ENCODE measurements around the gene ACVR2B.

ACVR2B gene

DNA sequence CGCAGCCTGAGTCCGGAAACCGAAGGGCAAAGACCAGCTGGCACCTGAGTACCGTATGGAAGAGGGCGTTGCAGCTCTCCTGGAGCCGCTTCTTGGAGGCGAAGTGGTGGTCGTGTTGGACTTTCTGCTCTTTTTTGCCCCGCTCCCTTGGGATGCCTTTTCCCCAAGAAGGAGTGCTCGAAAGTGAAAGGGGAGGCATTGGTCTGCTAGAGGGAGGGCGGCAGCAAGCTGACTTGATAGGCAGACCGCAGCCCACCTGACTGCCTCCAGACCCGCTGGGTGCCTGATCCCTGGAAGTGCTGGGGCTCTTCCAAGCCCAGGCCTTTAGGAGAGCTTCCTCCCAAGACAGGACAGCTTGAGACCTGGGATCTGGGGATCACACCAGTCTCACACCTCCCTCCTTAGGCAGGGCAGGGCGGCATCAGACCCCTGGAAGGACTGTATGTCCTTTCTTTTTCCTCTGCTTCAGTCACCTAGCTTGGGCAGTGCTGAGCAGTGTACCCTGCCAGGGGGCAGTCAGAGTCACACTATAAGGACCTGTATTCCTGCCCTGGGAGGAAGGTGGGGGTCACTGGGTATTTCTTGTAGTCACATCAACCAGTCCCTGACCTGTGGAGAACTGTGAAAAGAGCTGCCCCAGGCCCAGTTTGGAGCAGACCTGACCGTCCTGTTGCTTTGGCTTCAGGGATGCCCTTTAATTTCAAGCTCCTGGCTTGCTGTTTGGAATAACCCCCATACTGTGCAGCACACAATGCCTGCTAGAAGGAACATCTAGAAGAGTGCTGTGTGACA, 2.1 kb downstream of the ACVR2B start:
- TF ChIP-seq, protein P1, sequence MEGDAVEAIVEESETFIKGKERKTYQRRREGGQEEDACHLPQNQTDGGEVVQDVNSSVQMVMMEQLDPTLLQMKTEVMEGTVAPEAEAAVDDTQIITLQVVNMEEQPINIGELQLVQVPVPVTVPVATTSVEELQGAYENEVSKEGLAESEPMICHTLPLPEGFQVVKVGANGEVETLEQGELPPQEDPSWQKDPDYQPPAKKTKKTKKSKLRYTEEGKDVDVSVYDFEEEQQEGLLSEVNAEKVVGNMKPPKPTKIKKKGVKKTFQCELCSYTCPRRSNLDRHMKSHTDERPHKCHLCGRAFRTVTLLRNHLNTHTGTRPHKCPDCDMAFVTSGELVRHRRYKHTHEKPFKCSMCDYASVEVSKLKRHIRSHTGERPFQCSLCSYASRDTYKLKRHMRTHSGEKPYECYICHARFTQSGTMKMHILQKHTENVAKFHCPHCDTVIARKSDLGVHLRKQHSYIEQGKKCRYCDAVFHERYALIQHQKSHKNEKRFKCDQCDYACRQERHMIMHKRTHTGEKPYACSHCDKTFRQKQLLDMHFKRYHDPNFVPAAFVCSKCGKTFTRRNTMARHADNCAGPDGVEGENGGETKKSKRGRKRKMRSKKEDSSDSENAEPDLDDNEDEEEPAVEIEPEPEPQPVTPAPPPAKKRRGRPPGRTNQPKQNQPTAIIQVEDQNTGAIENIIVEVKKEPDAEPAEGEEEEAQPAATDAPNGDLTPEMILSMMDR (IDR thresholded peaks at IDR 0.05; ENCODE audit: borderline replicate concordance, insufficient read depth, low read depth, low read length), result no peak
- H3K4me3 ChIP-seq (ENCODE audit: low read depth, low read length), result peak overlapping the region; percentile 80

DNA sequence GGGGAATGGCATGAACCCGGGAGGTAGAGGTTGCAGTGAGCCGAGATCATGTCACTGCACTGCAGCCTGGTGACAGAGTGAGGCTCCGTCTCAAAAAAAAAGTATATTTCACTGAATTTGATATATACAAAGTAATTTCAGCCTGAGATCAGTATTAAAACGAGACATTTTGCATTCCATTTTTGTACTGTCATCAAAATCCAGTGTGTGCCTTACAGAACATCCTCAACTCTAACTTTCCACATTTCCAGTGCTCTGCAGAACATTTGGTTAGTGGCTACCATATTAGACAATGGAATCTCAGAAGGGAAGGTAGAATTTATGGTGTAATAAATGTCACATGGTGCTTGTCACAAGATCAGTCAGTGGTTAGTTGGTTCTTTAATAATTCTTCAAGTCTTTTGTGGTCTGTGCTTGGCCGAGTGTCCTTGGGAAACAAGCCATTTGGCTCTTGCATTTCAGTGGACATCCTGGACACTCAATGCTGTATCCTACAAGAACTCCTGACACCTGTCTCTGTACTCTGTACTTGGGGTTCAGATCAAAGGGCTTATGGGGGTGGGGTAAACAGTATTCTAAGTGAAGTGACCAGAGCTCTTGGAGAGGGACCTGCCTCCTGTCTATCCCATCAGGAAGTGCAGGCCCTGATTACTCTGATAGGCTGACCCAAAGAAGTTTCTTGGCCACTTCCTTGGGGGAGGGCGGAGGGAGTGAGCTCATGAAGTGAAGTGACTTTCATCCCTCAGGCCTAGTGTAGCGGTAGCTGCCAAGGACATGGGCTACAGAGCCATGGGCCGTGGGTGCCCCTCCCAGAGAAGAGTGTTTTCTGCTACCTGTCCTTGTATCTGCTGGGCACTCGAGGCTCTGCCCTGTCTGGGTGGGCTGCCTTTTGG, 3.7 kb downstream of the ACVR2B start:
- no peak overlapping the region for H3K4me3 ChIP-seq (ENCODE audit: low read depth, low read length)
- TF ChIP-seq, protein P1 (IDR thresholded peaks at IDR 0.05; ENCODE audit: borderline replicate concordance, insufficient read depth, low read depth, low read length), result no peak

DNA sequence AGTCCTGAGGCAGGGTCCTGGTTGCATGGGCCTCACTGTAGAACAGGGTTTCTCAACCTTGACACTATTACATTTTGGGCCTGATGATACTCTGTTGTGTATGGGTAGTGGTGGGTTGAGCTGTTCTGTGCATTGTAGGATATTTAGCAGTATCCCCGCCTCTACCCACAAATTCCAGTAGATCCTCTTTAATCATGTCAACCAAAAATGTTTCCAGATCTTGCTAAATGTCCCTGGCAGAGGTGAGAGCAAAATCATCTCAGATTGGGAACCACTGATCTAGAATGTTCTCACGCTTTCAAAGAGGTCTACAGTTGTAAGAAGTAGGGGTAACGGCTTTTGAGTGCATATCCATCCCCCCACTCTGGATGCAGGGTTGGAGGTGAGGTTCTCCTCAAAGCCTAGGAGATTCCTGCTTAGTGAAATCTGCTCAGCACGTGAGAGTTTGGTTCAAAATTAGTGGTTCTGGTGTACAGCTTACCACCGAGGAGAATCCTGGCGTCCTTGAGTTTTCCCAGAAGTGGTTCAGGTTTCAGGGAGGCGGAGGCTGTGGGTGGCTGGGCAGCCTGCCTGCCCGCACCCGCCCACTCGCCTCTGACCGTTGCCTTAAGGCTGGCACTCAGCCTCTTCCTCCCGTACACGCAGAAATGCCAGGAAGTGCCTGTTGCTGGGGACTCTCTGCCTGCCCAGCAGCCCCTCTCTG, 5.3 kb downstream of the ACVR2B start:
- TF ChIP-seq, protein P1 (IDR thresholded peaks at IDR 0.05; ENCODE audit: borderline replicate concordance, insufficient read depth, low read depth, low read length), result no peak
- H3K4me3 ChIP-seq (ENCODE audit: low read depth, low read length), result no peak overlapping the region

DNA sequence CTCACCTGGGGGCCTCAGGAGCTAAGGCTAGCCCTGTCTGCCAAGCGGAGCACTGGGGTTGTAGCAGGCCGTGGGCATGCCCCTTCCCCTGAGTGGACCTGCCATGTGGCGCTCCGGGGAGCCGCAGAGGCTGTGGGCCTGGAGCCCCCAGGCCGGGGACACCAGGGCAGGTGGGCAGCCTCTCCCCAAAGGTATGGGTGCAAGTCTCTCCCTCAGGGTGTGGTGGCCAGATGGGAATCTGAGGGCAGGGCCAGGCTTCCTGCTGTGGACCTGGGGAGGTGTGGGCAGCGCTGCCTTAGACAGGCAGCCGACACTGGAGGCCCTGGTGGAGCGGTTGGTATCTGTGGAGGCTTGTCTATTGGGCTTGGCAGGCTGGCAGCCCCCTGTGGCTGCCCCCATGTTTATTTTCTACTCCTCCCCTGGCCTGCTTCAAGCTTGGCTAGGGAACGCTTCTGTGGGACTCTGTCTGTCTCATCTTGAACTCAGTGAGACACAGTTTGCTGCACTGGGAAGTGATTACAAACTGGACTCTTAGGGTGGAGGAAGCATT, 5.9 kb downstream of the ACVR2B start:
- no peak overlapping the region for H3K4me3 ChIP-seq (ENCODE audit: low read depth, low read length)
- TF ChIP-seq, protein P1 (IDR thresholded peaks at IDR 0.05; ENCODE audit: borderline replicate concordance, insufficient read depth, low read depth, low read length), result no peak

DNA sequence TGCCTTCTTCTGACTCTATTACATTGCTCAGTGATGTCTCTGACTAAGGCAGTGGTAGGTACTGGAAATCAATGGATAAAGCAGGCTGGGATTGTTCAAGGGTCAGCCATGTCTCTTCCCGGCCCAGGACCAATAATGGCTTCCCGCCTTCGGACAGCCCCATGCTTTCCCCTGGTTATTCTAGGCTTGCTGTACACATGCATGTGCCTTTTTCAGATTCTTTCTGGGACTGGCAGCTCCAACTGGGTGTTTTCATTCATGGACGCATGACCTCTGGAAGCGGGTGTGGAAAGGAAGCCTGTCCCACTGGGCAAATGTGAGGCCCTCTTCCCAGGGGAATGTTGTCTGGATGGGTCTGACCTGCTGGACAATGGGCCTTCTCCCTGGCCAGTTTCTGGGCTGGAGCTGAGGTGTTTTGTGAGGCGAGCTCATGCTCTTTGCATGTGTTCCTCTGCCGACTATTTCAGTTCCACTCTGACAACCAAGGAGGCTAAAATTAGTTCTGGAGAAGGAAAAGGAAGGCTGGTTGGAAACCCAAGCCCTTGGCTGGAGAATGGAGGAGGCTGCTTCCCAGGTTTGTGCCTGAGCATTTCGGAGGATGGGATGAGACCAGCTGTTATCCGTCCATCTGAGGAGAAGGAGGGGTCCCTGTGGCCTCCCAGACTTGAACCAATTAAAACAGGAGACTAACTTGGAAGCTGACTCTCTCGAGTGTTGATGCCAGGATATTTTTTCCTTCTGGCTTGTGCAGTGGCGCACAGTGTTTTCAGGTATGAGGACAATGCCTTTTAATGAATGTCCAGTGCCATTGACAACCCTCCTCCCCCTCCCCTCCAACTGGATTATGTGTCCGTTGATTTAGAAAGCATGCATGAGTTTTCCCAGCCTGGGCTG, 6.9 kb downstream of the ACVR2B start:
- no peak overlapping the region for H3K4me3 ChIP-seq (ENCODE audit: low read depth, low read length)
- TF ChIP-seq, protein P1 (IDR thresholded peaks at IDR 0.05; ENCODE audit: borderline replicate concordance, insufficient read depth, low read depth, low read length), result no peak

DNA sequence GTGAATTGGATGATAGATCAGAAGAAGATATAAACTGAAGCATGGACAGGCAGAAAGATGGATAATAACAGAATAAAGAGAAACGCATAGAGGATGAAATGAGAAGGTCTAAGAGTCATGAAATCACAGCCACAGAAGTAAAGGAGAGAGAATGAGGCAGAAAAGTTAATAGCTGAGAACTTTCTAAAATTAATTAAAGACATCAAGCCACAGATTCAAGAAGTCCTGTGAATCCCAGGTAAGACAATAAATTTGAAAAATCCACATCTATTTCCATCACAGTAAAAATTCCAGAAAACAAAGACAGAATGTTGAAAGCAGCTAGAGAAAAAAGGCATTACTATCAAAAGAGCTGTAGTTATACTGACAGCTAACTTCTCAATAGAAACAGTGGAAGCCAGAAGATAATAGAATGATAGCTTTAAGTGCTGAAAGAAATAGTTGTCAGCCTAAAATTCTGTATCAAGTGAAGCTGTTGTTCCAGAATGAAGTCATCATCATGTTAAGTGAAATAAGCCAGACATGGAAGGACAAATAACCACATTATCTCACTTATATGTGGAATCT, 12.0 kb downstream of the ACVR2B start:
- TF ChIP-seq, protein P1 (IDR thresholded peaks at IDR 0.05; ENCODE audit: borderline replicate concordance, insufficient read depth, low read depth, low read length), result no peak
- H3K4me3 ChIP-seq (ENCODE audit: low read depth, low read length), result no peak overlapping the region

Measured in GM12875 (cell line).